Smooth muscle cell (in vitro differentiated cells): Measurements from ENCODE around the gene DTX2. TPM values are rescaled to one million over a fixed set of nuclear protein-coding genes. Genes with fewer than 3 reads are reported as not detected.
"Not testable (repeated sequence)": the region's sequence is repeated elsewhere in the genome, so short reads cannot be mapped to it uniquely, and the experiment has no call there.

Experiments
- DNase-seq: peaks from one replicate; lab custom pipeline; 2025; ENCODE audit not compliant: unreplicated experiment; lab: John Stamatoyannopoulos, UW
- H2AFZ ChIP-seq: fragments of 200-600 bp; sonication (generic); 2 replicates; pipeline ENCODE4 v1.6.0; 2016; ENCODE audit warnings: antibody characterized with exemption, low read depth, mild to moderate bottlenecking
- H3F3A ChIP-seq: fragments of 200-600 bp; sonication (generic); 2 replicates; pipeline ENCODE4 v1.6.0; 2017; ENCODE audit warnings: antibody characterized with exemption, low read depth
- H3K27ac ChIP-seq: fragments of 200-600 bp; sonication (generic); 2 replicates; pipeline ENCODE4 v1.5.1; 2016; ENCODE audit warnings: low read depth, mild to moderate bottlenecking
- H3K27me3 ChIP-seq: fragments of 200-600 bp; sonication (generic); 2 replicates; pipeline ENCODE4 v1.6.1; 2016; ENCODE audit warnings: low read depth, mild to moderate bottlenecking
- H3K36me3 ChIP-seq: fragments of 200-600 bp; sonication (generic); 2 replicates; pipeline ENCODE4 v1.5.1; 2016; ENCODE audit warnings: low read depth
- H3K4me1 ChIP-seq: fragments of 200-600 bp; sonication (generic); 2 replicates; pipeline ENCODE4 v1.5.1; 2016; ENCODE audit warnings: low read depth
- H3K4me2 ChIP-seq: fragments of 200-600 bp; sonication (generic); 2 replicates; pipeline ENCODE4 v1.6.0; 2016; ENCODE audit warnings: mild to moderate bottlenecking
- H3K4me3 ChIP-seq: fragments of 200-600 bp; sonication (generic); 2 replicates; pipeline ENCODE4 v1.5.1; 2016; ENCODE audit warnings: mild to moderate bottlenecking
- H3K79me2 ChIP-seq: fragments of 200-600 bp; sonication (generic); 2 replicates; pipeline ENCODE4 v1.6.0; 2016; ENCODE audit warnings: low read depth, mild to moderate bottlenecking
- H3K9ac ChIP-seq: fragments of 200-600 bp; sonication (generic); 2 replicates; pipeline ENCODE4 v1.6.0; 2016; ENCODE audit warnings: low read depth
- H3K9me3 ChIP-seq: fragments of 200-600 bp; sonication (generic); replicated peaks from 2 replicates; pipeline ENCODE4 v1.5.1; 2016; ENCODE audit warnings: low read depth
- H4K20me1 ChIP-seq: fragments of 200-600 bp; sonication (generic); 2 replicates; pipeline ENCODE4 v1.6.0; 2016; ENCODE audit warnings: low read depth
- CTCF ChIP-seq: fragments of 200-600 bp; sonication (generic); IDR thresholded peaks from 2 replicates; pipeline ENCODE4 v1.5.1; 2017; ENCODE audit warnings: borderline replicate concordance, mild to moderate bottlenecking, antibody characterized with exemption; ENCODE audit not compliant: insufficient read depth, poor library complexity, severe bottlenecking
- WGBS: methylation state at CpG from one replicate; pipeline ENCODE4 v1.1.7; 2016; ENCODE audit warnings: low lambda C conversion rate; 5-methylcytosine and 5-hydroxymethylcytosine counted together
- polyA plus RNA-seq: library from polyadenylated mRNA; unstranded; fragments of >200 nt; fragmentation: Nextera tagmentation; extraction: Ambion mirVana; gene quantifications from 2 replicates; pipeline ENCODE4 v1.2.1, GENCODE V29; 2016
- total RNA-seq: library from RNA; depleted of rRNA; stranded (reverse); fragments of >200 nt; gene quantifications from 2 replicates; pipeline ENCODE4 v1.2.3, GENCODE V29; 2014

The DTX2 gene
- total and polyA plus RNA-seq, 2 experiments from 2014 or later, result 9.8 to 12.5 TPM

GRCh38 chr7:76509931-76510877 lies 48.7 kb downstream of the DTX2 start, which contains the start of gene UPK3B:
TSS of gene UPK3B (plus strand) at chr7:76510552. CDS start at chr7:76510653, 101 bp downstream.
- Histone ChIP-seq H2AFZ (no peak within 1 kb of the TSS), H4K20me1 (no peaks in the 10 kb centered on the region), H3F3A (no peaks in the 10 kb centered on the region), H3K4me3 (no peak within 1 kb of the TSS), H3K27me3 (no peaks in the 10 kb centered on the region), H3K4me2 (no peak within 1 kb of the TSS), H3K79me2 (no peaks in the 10 kb centered on the region), H3K27ac (no peak within 1 kb of the TSS), H3K36me3 (no peaks in the 10 kb centered on the region), H3K9me3 (no peaks in the 10 kb centered on the region), H3K9ac (no peak within 1 kb of the TSS), H3K4me1 (peaks cover 9% of the 10 kb centered on the region)
- no peak for TF ChIP-seq CTCF
- 46% methylated on average over 17 of the region's 20 CpGs for WGBS
- no peak for DNase-seq

GRCh38 chr7:76511200-76511910 lies 49.8 kb downstream of the DTX2 start:
- H3K4me2 ChIP-seq, H3K27ac ChIP-seq, H3F3A ChIP-seq, H3K9me3 ChIP-seq, DNase-seq, H3K4me3 ChIP-seq, H3K79me2 ChIP-seq, H3K27me3 ChIP-seq, H3K4me1 ChIP-seq, H3K36me3 ChIP-seq, H3K9ac ChIP-seq, H2AFZ ChIP-seq, H4K20me1 ChIP-seq: not testable (repeated sequence)
- 90% methylated on average over 13 of the region's 24 CpGs for WGBS

GRCh38 chr7:76511911-76512885 lies 50.7 kb downstream of the DTX2 start:
- not testable (repeated sequence) for H3K4me1 ChIP-seq, H3K36me3 ChIP-seq, H3K9ac ChIP-seq, H3K4me2 ChIP-seq, H4K20me1 ChIP-seq, H3K9me3 ChIP-seq, H3K27ac ChIP-seq, H3F3A ChIP-seq, H2AFZ ChIP-seq, H3K79me2 ChIP-seq, DNase-seq, H3K4me3 ChIP-seq, H3K27me3 ChIP-seq
- no CpG with 5 or more reads among the region's 31 CpGs for WGBS

- Histone ChIP-seq H3K4me1 (peaks cover 9% of the 10 kb centered on the region), H3K36me3 (no peaks in the 10 kb centered on the region), H3K4me2 (no peak overlapping the region), H3K9me3 (no peaks in the 10 kb centered on the region), H2AFZ (no peak overlapping the region), H3K27ac (no peak overlapping the region), H4K20me1 (no peaks in the 10 kb centered on the region), H3K4me3 (no peak overlapping the region), H3K79me2 (no peaks in the 10 kb centered on the region), H3K9ac (no peak overlapping the region), H3F3A (no peaks in the 10 kb centered on the region), H3K27me3 (no peaks in the 10 kb centered on the region)
- TF ChIP-seq CTCF, result peak; percentile 32
- WGBS, result 88% methylated on average over 21 of the region's 21 CpGs
- no peak for DNase-seq
Observed at GRCh38 chr7:76512941-76513816, 51.7 kb downstream of the DTX2 start.
